AG09309 (cell line): Measurements from ENCODE around the gene ZMIZ1.

ENCODE experiments used
- DNase-seq: peaks from one replicate; pipeline ENCODE4 v3.0.0-alpha.2; 2010; ENCODE audit warnings: low read depth
- H3K4me3 ChIP-seq: 2 replicates; pipeline ENCODE4 v1.5.1; 2011; ENCODE audit warnings: mild to moderate bottlenecking, low read depth, low read length, moderate library complexity; ENCODE audit not compliant: control insufficient read depth
- CTCF ChIP-seq: IDR thresholded peaks from 2 replicates; pipeline ENCODE4 v1.5.1; 2011; ENCODE audit warnings: mild to moderate bottlenecking, low read depth, low read length, inconsistent platforms; ENCODE audit not compliant: insufficient read depth, control insufficient read depth; ENCODE audit errors: missing control alignments

Gene ZMIZ1

GRCh38 chr10:79248341-79249185 lies 179.8 kb downstream of the ZMIZ1 start:
- H3K4me3 ChIP-seq, result no peak overlapping the region
- DNase-seq, result no peak
- no peak for TF ChIP-seq CTCF

- no peak for TF ChIP-seq CTCF
- H3K4me3 ChIP-seq, result no peak overlapping the region
- DNase-seq, result no peak
These were observed 180.7 kb downstream of the ZMIZ1 start for GRCh38 chr10:79249186-79250121.

- DNase-seq, result no peak
- no peak overlapping the region for H3K4me3 ChIP-seq
- no peak for TF ChIP-seq CTCF
These were observed 181.5 kb downstream of the ZMIZ1 start for GRCh38 chr10:79250259-79250658.

- no peak for DNase-seq
- H3K4me3 ChIP-seq, result no peak overlapping the region
- no peak for TF ChIP-seq CTCF
These were observed 183.7 kb downstream of the ZMIZ1 start for GRCh38 chr10:79252450-79252849.

GRCh38 chr10:79252971-79253370 lies 184.2 kb downstream of the ZMIZ1 start:
- H3K4me3 ChIP-seq, result no peak overlapping the region
- TF ChIP-seq CTCF, result no peak
- DNase-seq, result no peak

GRCh38 chr10:79253704-79254103 lies 184.9 kb downstream of the ZMIZ1 start:
- TF ChIP-seq CTCF, result no peak
- H3K4me3 ChIP-seq, result no peak overlapping the region
- DNase-seq, result no peak
